GM20000 (cell line): ENCODE results near the gene EIF4E2.
"Not testable (repeated sequence)": the region's sequence is repeated elsewhere in the genome, so short reads cannot be mapped to it uniquely, and the experiment has no call there.

Experiments used
- DNase-seq: peaks from one replicate; pipeline ENCODE4 v3.0.0; 2012; ENCODE audit warnings: low spot score
- TF ChIP-seq, protein P1 (sequence below): IDR thresholded peaks from 2 replicates; pipeline ENCODE4 v1.5.1; 2012; ENCODE audit warnings: mild to moderate bottlenecking, control low read depth; ENCODE audit errors: extremely low read depth, missing control alignments

The EIF4E2 gene

DNA sequence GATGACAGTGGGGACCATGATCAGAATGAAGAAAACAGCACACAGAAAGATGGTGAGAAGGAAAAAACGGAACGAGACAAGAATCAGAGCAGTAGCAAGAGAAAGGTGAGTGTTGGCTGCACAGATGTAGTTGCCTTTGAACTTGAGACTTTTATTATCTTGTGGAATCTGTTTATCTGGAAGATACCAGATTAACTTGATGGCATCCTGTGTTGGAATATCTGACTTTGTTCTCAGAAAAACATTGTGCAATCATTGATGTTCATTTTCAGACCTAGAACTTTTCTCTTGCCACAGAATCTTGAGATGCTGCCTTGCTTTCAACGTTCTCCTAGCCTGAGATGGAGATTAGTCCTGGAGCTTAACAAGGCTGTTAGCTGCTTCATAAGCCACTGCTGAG lies 5.9 kb downstream of the EIF4E2 start:
- TF ChIP-seq, protein P1, sequence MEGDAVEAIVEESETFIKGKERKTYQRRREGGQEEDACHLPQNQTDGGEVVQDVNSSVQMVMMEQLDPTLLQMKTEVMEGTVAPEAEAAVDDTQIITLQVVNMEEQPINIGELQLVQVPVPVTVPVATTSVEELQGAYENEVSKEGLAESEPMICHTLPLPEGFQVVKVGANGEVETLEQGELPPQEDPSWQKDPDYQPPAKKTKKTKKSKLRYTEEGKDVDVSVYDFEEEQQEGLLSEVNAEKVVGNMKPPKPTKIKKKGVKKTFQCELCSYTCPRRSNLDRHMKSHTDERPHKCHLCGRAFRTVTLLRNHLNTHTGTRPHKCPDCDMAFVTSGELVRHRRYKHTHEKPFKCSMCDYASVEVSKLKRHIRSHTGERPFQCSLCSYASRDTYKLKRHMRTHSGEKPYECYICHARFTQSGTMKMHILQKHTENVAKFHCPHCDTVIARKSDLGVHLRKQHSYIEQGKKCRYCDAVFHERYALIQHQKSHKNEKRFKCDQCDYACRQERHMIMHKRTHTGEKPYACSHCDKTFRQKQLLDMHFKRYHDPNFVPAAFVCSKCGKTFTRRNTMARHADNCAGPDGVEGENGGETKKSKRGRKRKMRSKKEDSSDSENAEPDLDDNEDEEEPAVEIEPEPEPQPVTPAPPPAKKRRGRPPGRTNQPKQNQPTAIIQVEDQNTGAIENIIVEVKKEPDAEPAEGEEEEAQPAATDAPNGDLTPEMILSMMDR = no peak
- no peak for DNase-seq

DNA sequence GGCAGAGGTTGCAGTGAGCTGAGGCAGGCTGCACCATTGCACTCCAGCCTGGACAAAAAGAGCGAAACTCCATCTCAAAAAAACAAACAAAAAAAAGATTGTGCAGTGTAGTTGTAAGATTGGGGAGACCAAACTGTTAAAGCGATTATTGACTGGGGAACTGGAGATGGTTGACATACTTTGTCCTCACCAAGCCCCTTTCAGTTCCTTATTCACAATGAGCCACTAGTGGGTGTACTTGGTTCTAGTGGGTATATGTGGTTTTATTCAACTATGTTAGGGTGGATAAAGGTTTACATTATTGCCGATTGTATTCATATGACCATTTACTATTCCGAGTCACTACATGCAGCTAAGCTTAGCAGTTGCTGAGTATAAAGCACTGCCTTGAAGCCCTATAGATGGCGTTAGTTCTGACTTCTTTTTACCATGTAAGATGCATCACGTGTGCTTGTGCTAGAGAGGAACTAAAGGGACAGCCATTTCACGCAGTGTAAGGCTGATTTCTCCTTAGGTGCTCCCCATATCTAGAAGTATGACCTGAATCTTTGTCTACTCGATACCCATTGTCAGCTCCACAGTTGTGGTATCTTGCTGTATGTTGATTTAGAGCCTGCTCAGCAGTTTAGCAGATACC lies 12.1 kb downstream of the EIF4E2 start:
- DNase-seq = no peak
- TF ChIP-seq, protein P1 = no peak

DNA sequence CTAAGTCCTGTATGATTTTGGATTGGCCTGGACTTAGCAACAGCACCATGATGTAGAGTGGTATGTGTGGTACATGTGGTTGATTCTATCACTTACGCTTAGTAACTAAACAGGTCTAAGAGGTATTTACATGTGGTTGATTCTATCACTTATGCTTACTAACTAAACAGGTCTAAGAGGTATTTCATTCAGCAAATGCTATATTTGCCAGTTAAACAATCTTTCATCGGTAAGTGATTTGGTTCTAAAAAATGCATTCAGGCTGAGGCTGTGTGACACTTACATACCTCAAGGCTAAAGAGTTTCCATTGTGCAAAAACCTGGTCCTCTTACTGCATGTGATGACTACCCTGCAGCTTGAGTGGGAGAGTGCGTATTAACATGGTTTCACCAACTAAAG lies 13.1 kb downstream of the EIF4E2 start:
- no peak for DNase-seq
- TF ChIP-seq, protein P1 = no peak

DNA sequence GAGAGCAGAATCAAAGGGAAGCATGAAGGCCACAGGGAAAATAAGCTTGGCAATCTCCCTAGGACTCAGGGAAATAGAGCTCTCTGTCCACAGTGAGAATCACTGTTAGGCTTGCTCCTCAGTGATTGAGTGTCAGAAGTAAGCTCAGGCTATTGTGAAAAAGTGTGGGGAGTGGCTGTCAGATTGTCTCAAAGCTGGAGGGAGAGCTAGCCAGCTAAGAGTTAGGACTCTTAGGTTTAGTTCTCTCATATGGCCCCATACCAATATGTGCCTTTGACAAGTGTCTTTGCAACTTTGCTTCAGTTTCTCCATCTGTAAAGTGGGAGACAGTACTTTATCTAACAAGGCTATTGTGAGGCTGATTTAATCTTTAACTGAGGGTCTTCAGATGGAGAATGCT lies 17.2 kb downstream of the EIF4E2 start:
- DNase-seq = no peak
- TF ChIP-seq, protein P1 = no peak

DNA sequence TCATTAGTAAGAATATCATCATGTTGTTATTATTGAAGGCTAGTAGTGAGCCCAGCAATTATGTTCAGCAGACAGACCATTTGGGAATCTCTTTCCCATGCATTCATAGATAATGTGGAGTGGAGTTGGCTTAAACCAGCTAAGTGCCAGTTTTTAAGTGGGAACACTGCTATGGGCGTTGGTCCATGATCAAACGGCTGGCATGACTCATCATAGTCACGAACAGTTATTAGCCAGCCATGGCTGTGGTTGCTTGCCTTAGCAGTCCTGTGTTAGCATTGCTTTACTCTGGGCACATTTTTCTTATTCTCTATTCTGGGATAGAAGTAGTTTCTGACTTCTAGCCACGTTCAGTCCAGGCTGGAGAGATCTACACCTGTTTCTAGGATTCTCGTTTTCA lies 17.7 kb downstream of the EIF4E2 start:
- DNase-seq = no peak
- TF ChIP-seq, protein P1 = no peak

DNA sequence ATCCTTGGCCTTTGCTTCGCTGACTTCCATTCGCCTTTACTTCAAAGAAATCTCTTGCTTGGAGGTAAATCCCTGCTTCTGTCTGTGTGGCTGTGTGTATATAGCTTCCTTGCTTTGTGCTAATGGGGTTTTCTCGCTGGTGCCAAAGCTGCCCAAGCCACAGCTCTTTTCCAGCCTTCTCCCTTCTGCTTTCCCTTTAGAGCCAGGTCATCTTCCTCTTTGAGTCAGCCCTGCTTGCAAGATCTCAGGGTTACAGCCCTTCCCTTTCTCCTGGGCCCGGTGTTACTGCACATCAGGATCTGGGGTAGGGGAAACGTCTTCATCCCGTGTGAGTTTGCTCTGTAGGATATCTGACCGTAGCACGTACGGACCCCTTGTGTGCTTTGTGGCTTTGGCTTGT lies 19.1 kb downstream of the EIF4E2 start:
- TF ChIP-seq, protein P1 = no peak
- DNase-seq = no peak

DNA sequence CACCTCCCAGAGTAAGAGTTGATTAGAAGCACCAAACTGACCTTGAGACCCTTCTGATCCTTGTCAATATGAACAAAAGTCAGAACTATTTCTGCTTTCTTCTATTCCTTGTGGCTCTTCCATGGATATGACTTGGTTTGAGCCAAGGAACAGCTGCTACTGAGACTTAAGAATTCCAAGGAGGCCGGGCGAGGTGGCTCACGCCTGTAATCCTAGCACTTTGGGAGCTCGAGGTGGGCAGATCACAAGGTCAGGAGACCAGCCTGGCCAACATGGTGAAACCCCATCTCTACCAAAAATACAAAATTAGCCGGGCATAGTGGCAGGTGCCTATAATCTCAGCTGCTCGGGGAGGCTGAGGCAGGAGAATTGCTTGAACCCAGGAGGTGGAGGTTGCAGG lies 20.0 kb downstream of the EIF4E2 start:
- not testable (repeated sequence) for DNase-seq

DNA sequence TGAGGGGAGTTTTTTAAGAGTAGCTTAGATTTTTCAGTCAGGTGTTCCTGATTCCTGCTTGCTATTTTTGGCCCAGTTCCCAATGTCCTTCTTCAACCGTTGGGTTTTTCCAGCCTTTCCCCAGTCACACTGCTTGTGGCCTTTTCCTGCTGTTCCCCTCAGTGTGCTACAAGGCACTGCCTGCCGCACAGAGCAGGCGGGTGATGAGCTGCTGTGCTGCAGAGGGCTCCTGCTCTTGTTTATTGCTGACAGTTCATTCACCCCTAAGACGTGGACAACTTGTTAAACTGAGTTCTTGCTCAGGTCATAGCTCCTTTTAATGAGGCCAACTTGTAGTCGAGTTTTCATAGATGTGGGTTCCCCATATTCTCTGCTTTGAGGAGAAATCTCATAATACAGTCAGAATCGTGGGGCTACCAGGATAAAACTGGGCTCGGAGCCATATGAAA lies 20.6 kb downstream of the EIF4E2 start:
- TF ChIP-seq, protein P1 = no peak
- no peak for DNase-seq
